Caco-2 (cell line): ENCODE data around the gene SNX24. TPM values are rescaled to one million over a fixed set of nuclear protein-coding genes. Genes with fewer than 3 reads are reported as not detected.

Experiments
- BruUV-seq: library from RNA; stranded (reverse); fragments of 400-500 nt; replicated peaks from 2 replicates; lab custom pipeline; 2021; lab: Mats Ljungman, UMichigan
- CTCF ChIA-PET: fragments of 300-600 bp; sonication (Branson Sonifier 250); formaldehyde crosslinking; loops from one replicate; lab custom pipeline; 2022; ENCODE audit warnings: antibody characterized with exemption; lab: Charles Lee
- POLR2A ChIA-PET: fragments of 300-600 bp; sonication (Branson Sonifier 250); formaldehyde crosslinking; loops from one replicate; lab custom pipeline; 2022; ENCODE audit warnings: antibody characterized with exemption; lab: Charles Lee
- DNase-seq, 2 experiments: peaks; one replicate each; pipeline versions ENCODE4 v3.0.0 to v3.0.0-alpha.2; 2020 to 2022
- H3K27me3 ChIP-seq: replicated peaks from 2 replicates; pipeline ENCODE4 v1.6.0; 2011; ENCODE audit warnings: low read length; ENCODE audit not compliant: control insufficient read depth, insufficient read depth
- H3K36me3 ChIP-seq: 2 replicates; pipeline ENCODE4 v1.5.1; 2011; ENCODE audit warnings: low read length; ENCODE audit not compliant: control insufficient read depth, insufficient read depth
- H3K4me1 ChIP-seq: fragments of 250-450 bp; sonication (Bioruptor Pico); 2 replicates; pipeline ENCODE4 v1.5.1; 2020; ENCODE audit warnings: mild to moderate bottlenecking
- H3K4me3 ChIP-seq: 2 replicates; pipeline ENCODE4 v1.5.1; 2011; ENCODE audit warnings: low read depth, mild to moderate bottlenecking, control low read depth, low read length
- H3K9me3 ChIP-seq: fragments of 250-450 bp; sonication (Bioruptor Pico); 2 replicates; pipeline ENCODE4 v1.5.1; 2020; ENCODE audit warnings: mild to moderate bottlenecking, moderate library complexity
- H3K27ac Mint-ChIP-seq: one replicate; pipeline ENCODE4 v1.8.0; 2022; ENCODE audit warnings: mixed read lengths; ENCODE audit not compliant: unreplicated experiment
- H3K27me3 Mint-ChIP-seq: one replicate; pipeline ENCODE4 v1.8.0; 2022; ENCODE audit warnings: mixed read lengths; ENCODE audit not compliant: insufficient read depth, unreplicated experiment
- H3K36me3 Mint-ChIP-seq: one replicate; pipeline ENCODE4 v1.8.0; 2022; ENCODE audit warnings: mild to moderate bottlenecking, mixed read lengths; ENCODE audit not compliant: insufficient read depth, unreplicated experiment
- H3K4me1 Mint-ChIP-seq: one replicate; pipeline ENCODE4 v1.8.0; 2022; ENCODE audit warnings: low read depth, mixed read lengths; ENCODE audit not compliant: unreplicated experiment
- H3K4me3 Mint-ChIP-seq: one replicate; pipeline ENCODE4 v1.8.0; 2022; ENCODE audit warnings: mild to moderate bottlenecking, moderate library complexity, mixed read lengths; ENCODE audit not compliant: unreplicated experiment
- H3K9me3 Mint-ChIP-seq: one replicate; pipeline ENCODE4 v1.8.0; 2022; ENCODE audit warnings: mixed read lengths; ENCODE audit not compliant: unreplicated experiment
- CTCF ChIP-seq, 2 experiments: fragments of 200-600 bp in 1 of 2; IDR thresholded peaks; 1 replicate in 1 of 2; 2 replicates in 1 of 2; pipeline versions ENCODE4 v1.5.1 to v1.8.0; 2011 to 2022; ENCODE audit warnings: antibody characterized with exemption in 1 of 2, control low read depth in 1 of 2, inconsistent platforms in 1 of 2, low read depth in 1 of 2, low read length in 1 of 2, mild to moderate bottlenecking in 1 of 2, moderate library complexity in 1 of 2; ENCODE audit not compliant: insufficient read depth in 1 of 2, severe bottlenecking in 1 of 2, unreplicated experiment in 1 of 2
- intact Hi-C: fragments of 100-400 bp; cut with micrococcal nuclease; formaldehyde crosslinking; loops from one replicate; pipeline ENCODE4 v1.10.0; 2022; ENCODE audit not compliant: unreplicated experiment
- total RNA-seq: library from RNA; stranded (reverse); gene quantifications from 2 replicates; pipeline ENCODE4 v1.2.3, GENCODE V29; 2022

The SNX24 gene
- total RNA-seq, 1 experiment from 2014 or later, result 38.4 TPM

- no peak overlapping the region for H3K4me3 ChIP-seq
- H3K27ac Mint-ChIP-seq, result no peak overlapping the region
- peaks cover 7% of the 10 kb centered on the region; the same call in 1 of the 2 replicates for H3K4me1 ChIP-seq
- no TSS peak for BruUV-seq
- CTCF ChIA-PET, result no interaction called here
- no peak overlapping the region for H3K4me3 Mint-ChIP-seq
- TF ChIP-seq CTCF (IDR thresholded peaks at IDR 0.05; ENCODE audit: insufficient read depth in 1 of 2, low read depth in 1 of 2, low read length in 1 of 2, severe bottlenecking in 1 of 2, unreplicated experiment in 1 of 2), result no peak
- H3K36me3 Mint-ChIP-seq, result no peaks in the 10 kb centered on the region
- peaks cover 4% of the 10 kb centered on the region for H3K4me1 Mint-ChIP-seq
- no peaks in the 10 kb centered on the region for H3K36me3 ChIP-seq
- H3K27me3 Mint-ChIP-seq, result no peaks in the 10 kb centered on the region
- H3K27me3 ChIP-seq, result no peaks in the 10 kb centered on the region
- DNase-seq, result no peak
- H3K9me3 Mint-ChIP-seq, result no peaks in the 10 kb centered on the region
- POLR2A ChIA-PET, result no interaction called here
- no peaks in the 10 kb centered on the region for H3K9me3 ChIP-seq
- intact Hi-C loops, result no loop called here
Measured at GRCh38 chr5:122981846-122982245, 136.4 kb downstream of the SNX24 start.

GRCh38 chr5:122982376-122982775, 137.0 kb downstream of the SNX24 start:
- H3K27me3 Mint-ChIP-seq, result no peaks in the 10 kb centered on the region
- Histone ChIP-seq H3K27me3 (no peaks in the 10 kb centered on the region), H3K9me3 (no peaks in the 10 kb centered on the region), H3K4me1 (peaks cover 7% of the 10 kb centered on the region; the same call in 1 of the 2 replicates), H3K36me3 (no peaks in the 10 kb centered on the region), H3K4me3 (no peak overlapping the region)
- no peak for DNase-seq
- ChIA-PET POLR2A (no interaction called here), CTCF (no interaction called here)
- no peaks in the 10 kb centered on the region for H3K36me3 Mint-ChIP-seq
- no peak for TF ChIP-seq CTCF (IDR thresholded peaks at IDR 0.05; ENCODE audit: insufficient read depth in 1 of 2, low read depth in 1 of 2, low read length in 1 of 2, severe bottlenecking in 1 of 2, unreplicated experiment in 1 of 2)
- no peak overlapping the region for H3K4me3 Mint-ChIP-seq
- H3K9me3 Mint-ChIP-seq, result no peaks in the 10 kb centered on the region
- peaks cover 6% of the 10 kb centered on the region for H3K4me1 Mint-ChIP-seq
- BruUV-seq, result no TSS peak
- intact Hi-C loops, result no loop called here
- no peak overlapping the region for H3K27ac Mint-ChIP-seq

- H3K4me3 ChIP-seq, result no peak overlapping the region
- no peaks in the 10 kb centered on the region for H3K36me3 Mint-ChIP-seq
- H3K27ac Mint-ChIP-seq, result no peak overlapping the region
- TF ChIP-seq CTCF (IDR thresholded peaks at IDR 0.05; ENCODE audit: insufficient read depth in 1 of 2, low read depth in 1 of 2, low read length in 1 of 2, severe bottlenecking in 1 of 2, unreplicated experiment in 1 of 2), result no peak
- no peaks in the 10 kb centered on the region for H3K27me3 Mint-ChIP-seq
- ChIA-PET CTCF (no interaction called here), POLR2A (no interaction called here)
- BruUV-seq, result no TSS peak
- peaks cover 6% of the 10 kb centered on the region for H3K4me1 Mint-ChIP-seq
- no peak for DNase-seq
- H3K9me3 Mint-ChIP-seq, result no peaks in the 10 kb centered on the region
- no peaks in the 10 kb centered on the region for H3K27me3 ChIP-seq
- H3K4me3 Mint-ChIP-seq, result no peak overlapping the region
- no peaks in the 10 kb centered on the region for H3K4me1 ChIP-seq
- no peaks in the 10 kb centered on the region for H3K9me3 ChIP-seq
- intact Hi-C loops, result no loop called here
- no peaks in the 10 kb centered on the region for H3K36me3 ChIP-seq
Measured at GRCh38 chr5:122984425-122984824, 139.0 kb downstream of the SNX24 start.
